Natural killer cell (primary cell): Measurements from ENCODE around the gene LRRC4. TPM values are rescaled to one million over a fixed set of nuclear protein-coding genes. Genes with fewer than 3 reads are reported as not detected.

ENCODE experiments used
- ATAC-seq, 3 donors: fragments of 150-1000 bp in 2 of 3; fragments of 200-7000 bp in 1 of 3; cut with Tn5 transposase; 1 replicate in 1 of 3; 2 replicates in 2 of 3; pipeline ENCODE4 v1.10.0; 2021; ENCODE audit warnings: mild to moderate bottlenecking in 2 of 3, moderate library complexity in 2 of 3
- DNase-seq, 2 donors: peaks; one replicate each; pipeline versions ENCODE4 v3.0.0 to v3.0.0-alpha.2; 2013 to 2021; ENCODE audit warnings: mixed read lengths in 1 of 2
- H3K27ac ChIP-seq: one replicate; pipeline ENCODE4 v1.5.1; 2013; ENCODE audit warnings: mild to moderate bottlenecking, low read length
- H3K27me3 ChIP-seq: one replicate; pipeline ENCODE4 v1.6.1; 2013; ENCODE audit warnings: low read length; ENCODE audit not compliant: control insufficient read depth, insufficient read depth
- H3K36me3 ChIP-seq: one replicate; pipeline ENCODE4 v1.6.1; 2013; ENCODE audit warnings: low read length; ENCODE audit not compliant: control insufficient read depth, insufficient read depth
- H3K4me1 ChIP-seq: one replicate; pipeline ENCODE4 v1.6.1; 2013; ENCODE audit warnings: low read length; ENCODE audit not compliant: control insufficient read depth, insufficient read depth
- H3K4me3 ChIP-seq: one replicate; pipeline ENCODE4 v1.5.1; 2013; ENCODE audit warnings: low read length
- H3K9me3 ChIP-seq: one replicate; pipeline ENCODE4 v1.6.1; 2013; ENCODE audit warnings: low read length; ENCODE audit not compliant: control insufficient read depth, insufficient read depth
- H3K27ac Mint-ChIP-seq, 2 donors: one replicate each; pipeline ENCODE4 v1.8.0; 2022; ENCODE audit warnings: mild to moderate bottlenecking in 2 of 2, mixed read lengths in 2 of 2, moderate library complexity in 1 of 2
- H3K27me3 Mint-ChIP-seq, 2 donors: one replicate each; pipeline ENCODE4 v1.8.0; 2022; ENCODE audit warnings: low read depth in 2 of 2, mixed read lengths in 2 of 2
- H3K36me3 Mint-ChIP-seq: one replicate; pipeline ENCODE4 v1.8.0; 2022; ENCODE audit warnings: mixed read lengths
- H3K4me1 Mint-ChIP-seq, 2 donors: one replicate each; pipeline ENCODE4 v1.8.0; 2022; ENCODE audit warnings: mixed read lengths in 2 of 2
- H3K4me3 Mint-ChIP-seq: one replicate; pipeline ENCODE4 v1.8.0; 2022; ENCODE audit warnings: mild to moderate bottlenecking, moderate library complexity, mixed read lengths
- H3K9me3 Mint-ChIP-seq, 2 donors: one replicate each; pipeline ENCODE4 v1.8.0; 2022; ENCODE audit warnings: mixed read lengths in 2 of 2
- WGBS: methylation state at CpG from one replicate; pipeline ENCODE4 v1.1.7; 2013; ENCODE audit warnings: missing lambda C conversion rate; ENCODE audit not compliant: insufficient coverage; 5-methylcytosine and 5-hydroxymethylcytosine counted together
- intact Hi-C: fragments of 100-400 bp; cut with micrococcal nuclease; formaldehyde crosslinking; loops from one replicate; pipeline ENCODE4 v1.14.2; 2022
- total RNA-seq, 4 donors: library from RNA; stranded (reverse); fragments of 120-200 nt in 1 of 4; gene quantifications; one replicate each; pipeline versions ENCODE4 v1.2.3 to v1.2.4, GENCODE V29; 2013 to 2022
- TF ChIP-seq, protein P1 (sequence below): fragments of 200-600 bp; IDR thresholded peaks from one replicate; pipeline ENCODE4 v1.8.0; 2022; ENCODE audit warnings: antibody characterized with exemption

Gene LRRC4
- total RNA-seq, 3 donors from 2014 or later (not counting 1 experiment from before 2014, with no cell fraction given), result 0.79 to 2.4 (median 1.8) TPM

DNA sequence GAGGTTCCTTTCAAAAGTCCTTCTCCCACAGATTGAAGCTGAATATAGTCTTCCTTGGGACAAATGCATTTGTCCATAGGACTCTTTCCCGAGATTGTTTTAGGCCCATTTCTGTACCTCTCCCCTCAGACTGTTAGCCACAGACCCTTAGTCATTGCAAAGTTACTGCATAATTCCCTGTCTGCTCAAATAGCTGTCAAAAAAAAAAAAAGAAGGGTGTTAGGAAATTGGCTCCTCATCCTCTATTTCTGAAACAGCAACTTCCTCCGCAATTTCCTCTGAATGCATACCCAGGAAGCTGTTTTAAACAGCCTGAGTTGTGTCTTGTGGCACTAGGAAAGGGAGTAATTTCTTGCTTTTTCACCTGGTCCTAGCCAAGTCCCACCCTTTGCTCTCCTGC, 5.4 kb downstream of the LRRC4 start:
- Histone ChIP-seq H3K27me3 (peaks cover 5% of the 10 kb centered on the region), H3K4me3 (no peak overlapping the region), H3K36me3 (peaks cover 2% of the 10 kb centered on the region), H3K27ac (no peak overlapping the region), H3K9me3 (no peaks in the 10 kb centered on the region), H3K4me1 (peaks cover 6% of the 10 kb centered on the region)
- ATAC-seq (no peak), DNase-seq (no peak)
- no peaks in the 10 kb centered on the region for H3K36me3 Mint-ChIP-seq
- TF ChIP-seq, protein P1, sequence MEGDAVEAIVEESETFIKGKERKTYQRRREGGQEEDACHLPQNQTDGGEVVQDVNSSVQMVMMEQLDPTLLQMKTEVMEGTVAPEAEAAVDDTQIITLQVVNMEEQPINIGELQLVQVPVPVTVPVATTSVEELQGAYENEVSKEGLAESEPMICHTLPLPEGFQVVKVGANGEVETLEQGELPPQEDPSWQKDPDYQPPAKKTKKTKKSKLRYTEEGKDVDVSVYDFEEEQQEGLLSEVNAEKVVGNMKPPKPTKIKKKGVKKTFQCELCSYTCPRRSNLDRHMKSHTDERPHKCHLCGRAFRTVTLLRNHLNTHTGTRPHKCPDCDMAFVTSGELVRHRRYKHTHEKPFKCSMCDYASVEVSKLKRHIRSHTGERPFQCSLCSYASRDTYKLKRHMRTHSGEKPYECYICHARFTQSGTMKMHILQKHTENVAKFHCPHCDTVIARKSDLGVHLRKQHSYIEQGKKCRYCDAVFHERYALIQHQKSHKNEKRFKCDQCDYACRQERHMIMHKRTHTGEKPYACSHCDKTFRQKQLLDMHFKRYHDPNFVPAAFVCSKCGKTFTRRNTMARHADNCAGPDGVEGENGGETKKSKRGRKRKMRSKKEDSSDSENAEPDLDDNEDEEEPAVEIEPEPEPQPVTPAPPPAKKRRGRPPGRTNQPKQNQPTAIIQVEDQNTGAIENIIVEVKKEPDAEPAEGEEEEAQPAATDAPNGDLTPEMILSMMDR, result no peak
- WGBS, result 100% methylated on average over 1 of the region's 2 CpGs
- no peak overlapping the region for H3K4me3 Mint-ChIP-seq
- H3K9me3 Mint-ChIP-seq, result no peaks in the 10 kb centered on the region
- H3K4me1 Mint-ChIP-seq, result peaks cover 8 to 28% of the 10 kb centered on the region in 2 donors
- no peaks in the 10 kb centered on the region for H3K27me3 Mint-ChIP-seq
- intact Hi-C loops, result no loop called here
- H3K27ac Mint-ChIP-seq, result no peak overlapping the region

GRCh38 chr7:128025380-128025779, 5.9 kb downstream of the LRRC4 start:
- no peak overlapping the region for H3K4me3 Mint-ChIP-seq
- H3K36me3 Mint-ChIP-seq, result no peaks in the 10 kb centered on the region
- no peaks in the 10 kb centered on the region for H3K9me3 Mint-ChIP-seq

GRCh38 chr7:128024151-128024550, 7.1 kb downstream of the LRRC4 start:
- Mint-ChIP-seq H3K9me3 (no peaks in the 10 kb centered on the region), H3K36me3 (no peaks in the 10 kb centered on the region)

More at GRCh38 chr7:128025380-128025779, 5.9 kb downstream of the LRRC4 start:
- H3K27ac Mint-ChIP-seq, result no peak overlapping the region
- H3K27me3 ChIP-seq, result peaks cover under 1% of the 10 kb centered on the region
- H3K27ac ChIP-seq, result no peak overlapping the region
- H3K27me3 Mint-ChIP-seq, result no peaks in the 10 kb centered on the region
- ATAC-seq (no peak), DNase-seq (no peak)
- H3K36me3 ChIP-seq, result peaks cover 2% of the 10 kb centered on the region
- TF ChIP-seq, protein P1, result no peak
- H3K9me3 ChIP-seq, result no peaks in the 10 kb centered on the region
- H3K4me3 ChIP-seq, result no peak overlapping the region
- 94% methylated on average over 6 of the region's 6 CpGs for WGBS
- intact Hi-C loops, result no loop called here
- H3K4me1 Mint-ChIP-seq, result peaks cover 8 to 28% of the 10 kb centered on the region in 2 donors
- peaks cover 2% of the 10 kb centered on the region for H3K4me1 ChIP-seq

More at GRCh38 chr7:128024151-128024550, 7.1 kb downstream of the LRRC4 start:
- no peak overlapping the region for H3K4me3 ChIP-seq
- intact Hi-C loops, result no loop called here
- ATAC-seq (no peak), DNase-seq (no peak)
- no peaks in the 10 kb centered on the region for H3K9me3 ChIP-seq
- H3K4me1 ChIP-seq, result no peaks in the 10 kb centered on the region
- peaks cover 5 to 27% of the 10 kb centered on the region in 2 donors for H3K4me1 Mint-ChIP-seq
- H3K36me3 ChIP-seq, result peaks cover 2% of the 10 kb centered on the region
- TF ChIP-seq, protein P1, result no peak
- whole genome bisulfite sequencing, result 98% methylated on average over 3 of the region's 3 CpGs
- no peak overlapping the region for H3K27ac Mint-ChIP-seq
- no peaks in the 10 kb centered on the region for H3K27me3 Mint-ChIP-seq
- no peak overlapping the region for H3K27ac ChIP-seq
- H3K4me3 Mint-ChIP-seq, result no peak overlapping the region
- H3K27me3 ChIP-seq, result no peaks in the 10 kb centered on the region
